HG02943 (cell line): ENCODE data around the gene SIAE.

Source experiments
- ATAC-seq: cut with Tn5 transposase; IDR thresholded peaks from one replicate; pipeline ENCODE4 v1.9.1; 2021; ENCODE audit warnings: mild to moderate bottlenecking, low read depth, moderate library complexity; ENCODE audit not compliant: unreplicated experiment

SIAE gene

DNA sequence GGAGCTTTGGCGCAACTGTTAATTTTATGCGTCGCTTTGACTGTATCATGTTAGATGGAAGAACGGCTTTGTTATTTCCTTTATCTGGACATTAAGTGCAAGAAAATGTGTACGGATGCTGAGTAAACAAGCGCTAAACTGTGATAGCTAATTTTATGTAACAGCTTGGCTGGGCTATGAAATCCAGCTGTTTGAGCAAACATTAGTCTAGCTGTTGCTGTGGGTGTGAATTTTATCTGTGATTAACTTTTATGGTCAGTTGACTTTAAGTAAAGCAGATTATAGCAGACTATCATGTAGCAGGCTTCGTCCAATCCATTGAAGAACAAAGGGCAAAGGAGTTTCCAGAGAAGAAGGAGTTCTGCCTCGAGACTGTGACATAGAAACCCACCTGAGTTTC is 89.8 kb downstream of the SIAE start:
- ATAC-seq = no peak
